Measurements from ENCODE around the gene ACAN.

Gene ACAN

GRCh38 chr15:88843334-88843733, 40.1 kb downstream of the ACAN start:
- no peak for DNase-seq (ENCODE audit: low spot score)

- DNase-seq (ENCODE audit: low spot score) = no peak
Observed at GRCh38 chr15:88844749-88845386, 41.6 kb downstream of the ACAN start.

GRCh38 chr15:88845616-88846015, 42.4 kb downstream of the ACAN start:
- DNase-seq (ENCODE audit: low spot score) = no peak

- no peak for DNase-seq (ENCODE audit: low spot score)
Observed at GRCh38 chr15:88847144-88847543, 43.9 kb downstream of the ACAN start.

GRCh38 chr15:88848203-88848602, 45.0 kb downstream of the ACAN start:
- DNase-seq (ENCODE audit: low spot score) = no peak

GRCh38 chr15:88849376-88850072, 46.3 kb downstream of the ACAN start:
- no peak for DNase-seq (ENCODE audit: low spot score)

- no peak for DNase-seq (ENCODE audit: low spot score)
Observed at GRCh38 chr15:88852476-88852875, 49.2 kb downstream of the ACAN start.

- no peak for DNase-seq (ENCODE audit: low spot score)
Observed at GRCh38 chr15:88858934-88859333, 55.7 kb downstream of the ACAN start.

GRCh38 chr15:88859550-88859949, 56.3 kb downstream of the ACAN start:
- DNase-seq (ENCODE audit: low spot score) = no peak

- no peak for DNase-seq (ENCODE audit: low spot score)
Observed at GRCh38 chr15:88860212-88860611, 57.0 kb downstream of the ACAN start.

GRCh38 chr15:88863412-88863811, 60.2 kb downstream of the ACAN start:
- DNase-seq (ENCODE audit: low spot score) = no peak

- no peak for DNase-seq (ENCODE audit: low spot score)
Observed at GRCh38 chr15:88864861-88865497, 61.7 kb downstream of the ACAN start.

GRCh38 chr15:88865498-88866099, 62.4 kb downstream of the ACAN start:
- DNase-seq (ENCODE audit: low spot score) = no peak

GRCh38 chr15:88866295-88866881, 63.2 kb downstream of the ACAN start:
- no peak for DNase-seq (ENCODE audit: low spot score)

GRCh38 chr15:88871313-88871712, 68.1 kb downstream of the ACAN start:
- no peak for DNase-seq (ENCODE audit: low spot score)

- no peak for DNase-seq (ENCODE audit: low spot score)
Observed at GRCh38 chr15:88872106-88872505, 68.9 kb downstream of the ACAN start.

- no peak for DNase-seq (ENCODE audit: low spot score)
Observed at GRCh38 chr15:88872706-88873105, 69.5 kb downstream of the ACAN start.

GRCh38 chr15:88873786-88874185, 70.5 kb downstream of the ACAN start:
- no peak for DNase-seq (ENCODE audit: low spot score)

GRCh38 chr15:88874275-88874674, 71.0 kb downstream of the ACAN start:
- DNase-seq (ENCODE audit: low spot score) = no peak

GRCh38 chr15:88874684-88875083, 71.4 kb downstream of the ACAN start:
- no peak for DNase-seq (ENCODE audit: low spot score)

- no peak for DNase-seq (ENCODE audit: low spot score)
Observed at GRCh38 chr15:88876573-88876972, 73.3 kb downstream of the ACAN start.

GRCh38 chr15:88877415-88877814, 74.2 kb downstream of the ACAN start:
- DNase-seq (ENCODE audit: low spot score) = no peak

GRCh38 chr15:88877906-88878305, 74.7 kb downstream of the ACAN start:
- DNase-seq (ENCODE audit: low spot score) = no peak

All from SW480 (cell line).